H1 (cell line): ENCODE measurements around the gene APOBEC3C. TPM values are rescaled to one million over a fixed set of nuclear protein-coding genes. Genes with fewer than 3 reads are reported as not detected.

Experiments used
- CHD7 ChIP-seq: fragments of 300-600 bp; sonication (generic); IDR thresholded peaks from 2 replicates; pipeline ENCODE4 v1.7.1; 2012; ENCODE audit warnings: low read length, moderate library complexity, mild to moderate bottlenecking, inconsistent platforms; ENCODE audit not compliant: insufficient replicate concordance
- SP2 ChIP-seq: IDR thresholded peaks from 2 replicates; pipeline ENCODE4 v1.6.1; 2012; ENCODE audit warnings: mild to moderate bottlenecking, low read length, inconsistent platforms
- YY1 ChIP-seq: IDR thresholded peaks from 2 replicates; pipeline ENCODE4 v1.6.1; 2011; ENCODE audit warnings: low read depth, mild to moderate bottlenecking, low read length
- polyA plus RNA-seq, 7 experiments: library from polyadenylated mRNA; depleted of rRNA in 3 of 7; stranded (reverse) in 5 of 7; unstranded in 2 of 7; fragments of >200 nt in 5 of 7; fragments of 200-250 nt in 2 of 7; gene quantifications; 1 replicate in 5 of 7; 2 replicates in 1 of 7; 4 replicates in 1 of 7; pipeline versions ENCODE4 v1.2.1 to v1.2.3, GENCODE V29; 2011 to 2013; ENCODE audit warnings: missing spikeins in 2 of 7, mixed read lengths in 2 of 7
- total RNA-seq: library from RNA; stranded (reverse); fragmentation: NEBNext Ultra II Directional; extraction: Animal tissue kit (Norgen Biotek cat#: 25700); gene quantifications from 2 replicates; pipeline ENCODE4 v1.2.1, GENCODE V29; 2021

Gene APOBEC3C
- total and polyA plus RNA-seq, 2 of the 8 experiments (the other 6 are each of a cell fraction or from before 2014, with no cell fraction given) = 20.3 to 23.3 TPM

- TF ChIP-seq CHD7 (no peak), YY1 (no peak), SP2 (no peak)
- TF ChIP-seq, all 59 proteins: peak for 0
Measured at GRCh38 chr22:39021552-39022250, 7.6 kb downstream of the APOBEC3C start (continued).
